ENCODE measurements around the gene SURF4.
"Not testable (repeated sequence)": the region's sequence is repeated elsewhere in the genome, so short reads cannot be mapped to it uniquely, and the experiment has no call there.

The SURF4 gene

GRCh38 chr9:133349965-133350616 is 25.8 kb downstream of the SURF4 start:
- no peak for DNase-seq

- DNase-seq = no peak
These were observed 26.9 kb downstream of the SURF4 start for GRCh38 chr9:133348718-133349573.

DNA sequence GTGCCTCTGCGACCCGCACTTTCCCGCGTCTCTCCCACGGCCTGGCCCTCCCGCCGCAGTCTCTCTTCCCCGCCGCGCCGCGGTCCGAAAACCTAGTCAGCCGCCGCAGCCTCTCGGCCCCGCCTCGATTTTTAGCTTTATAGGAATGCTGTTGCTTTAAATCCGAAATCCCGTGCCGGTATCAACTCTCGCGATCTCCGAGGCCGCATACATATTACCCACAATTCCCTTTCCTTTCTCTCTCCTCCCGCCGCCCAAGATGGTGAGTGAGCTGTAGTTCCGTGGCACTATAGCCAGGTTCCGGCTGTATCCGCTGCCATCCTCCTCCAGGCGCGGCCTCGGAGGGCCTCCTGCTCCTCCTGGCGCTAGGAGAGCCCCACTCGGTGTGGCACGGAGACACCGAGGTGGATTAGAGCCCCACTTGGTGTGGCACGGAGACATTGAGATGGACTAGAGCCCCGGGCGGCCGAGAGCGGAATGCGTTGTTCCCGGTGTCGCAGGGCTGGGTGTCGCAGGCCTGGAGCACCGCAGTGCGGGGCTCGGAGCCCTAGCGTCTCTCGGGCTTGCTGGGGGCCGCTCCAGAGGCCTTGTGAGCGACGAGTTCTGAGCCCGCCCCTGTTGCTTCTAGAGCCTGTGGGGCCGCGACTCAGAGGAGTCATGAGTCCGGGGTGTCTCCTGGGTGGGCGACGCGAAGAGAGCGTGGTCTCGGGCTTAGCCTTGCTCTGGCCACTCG is 27.7 kb downstream of the SURF4 start, which contains the start of the genes MED22 and RPL7A:
TSS of gene MED22 (minus strand) at position 147 of the 733 bp plus-strand sequence. CDS start 1,469 bp downstream, outside the sequence.
TSS of gene RPL7A (plus strand) at position 234 of the 733 bp plus-strand sequence. CDS start at position 260, 26 bp downstream.
- DNase-seq = peak; percentile 99

GRCh38 chr9:133347515-133347984 is 28.3 kb downstream of the SURF4 start:
- DNase-seq = peak; percentile 69

DNA sequence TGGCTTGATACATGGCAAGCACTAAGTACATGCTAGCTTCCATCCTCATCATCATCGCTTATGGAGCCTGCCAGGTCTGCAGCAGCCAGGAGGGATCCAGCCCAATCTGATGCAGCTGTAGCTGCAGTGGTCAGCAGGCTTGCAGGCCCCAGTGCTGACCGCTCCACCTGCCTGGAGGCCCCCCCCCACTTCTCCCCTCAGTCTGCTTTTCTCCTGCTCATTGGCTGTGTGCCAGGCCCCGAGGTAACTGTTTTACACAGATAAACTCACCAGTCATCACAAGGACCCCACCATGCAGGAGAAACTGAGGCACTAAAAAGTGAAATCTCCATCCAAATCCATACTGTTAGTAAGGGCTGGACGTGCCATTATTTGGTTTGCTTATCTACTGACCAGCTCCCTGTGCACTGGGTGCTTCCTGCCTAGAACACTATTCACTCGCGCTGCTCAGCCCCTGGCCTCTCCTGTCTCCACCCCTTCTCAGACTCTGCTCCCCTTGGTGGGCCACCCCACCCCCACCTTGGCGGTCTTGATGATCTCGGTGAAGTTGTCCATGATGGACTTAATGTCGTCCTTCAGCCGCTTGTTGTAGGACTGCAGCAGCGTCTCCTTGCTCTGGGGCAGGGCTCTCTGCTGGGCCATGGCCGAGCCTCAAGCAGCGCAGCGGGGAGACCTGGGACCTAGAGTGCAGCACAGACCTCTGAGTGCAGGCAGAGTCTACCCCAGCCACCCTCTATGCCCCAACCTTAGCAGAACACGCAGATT is 29.7 kb downstream of the SURF4 start:
- no peak for DNase-seq

DNA sequence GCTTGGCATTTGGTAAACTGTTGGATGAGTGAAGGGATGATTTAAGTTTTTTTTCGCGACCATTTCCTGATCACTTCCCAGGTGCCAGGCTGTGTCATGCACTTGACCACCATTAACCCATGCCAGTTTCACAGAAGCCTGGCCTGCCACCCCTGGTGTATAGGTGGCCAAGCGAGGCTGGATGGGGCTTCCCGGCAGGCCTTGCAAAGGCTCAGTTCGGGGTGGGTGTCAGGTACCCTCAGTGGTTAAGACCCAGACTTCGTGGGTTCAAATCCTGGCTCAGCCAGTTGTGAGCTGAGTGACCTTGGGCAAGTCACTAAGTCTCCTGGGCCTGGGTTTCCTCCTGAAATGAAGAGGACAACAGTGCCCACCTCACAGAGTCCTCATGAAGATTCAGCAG is 30.3 kb downstream of the SURF4 start:
- no peak for DNase-seq

- no peak for DNase-seq
These were observed 30.9 kb downstream of the SURF4 start for GRCh38 chr9:133344979-133345378.

DNA sequence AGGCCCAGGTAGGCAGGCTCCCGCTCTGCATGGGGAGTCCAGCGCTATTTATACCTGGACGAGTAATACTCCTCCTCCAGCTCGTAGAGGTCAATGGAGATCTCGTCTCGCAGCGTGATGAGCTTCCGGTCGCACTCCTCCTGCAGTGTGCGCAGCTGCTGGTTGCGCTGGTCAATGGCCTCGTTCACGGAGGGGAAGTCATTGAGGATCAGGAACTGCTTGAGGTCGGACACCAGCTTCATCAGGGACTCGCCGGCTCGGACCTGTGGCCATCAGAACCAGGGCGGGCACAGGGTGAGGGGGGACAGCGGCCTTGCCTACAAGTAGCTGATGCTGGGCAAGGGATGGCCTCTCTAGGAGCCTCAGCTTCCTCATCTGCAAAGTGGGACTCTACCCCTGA is 31.8 kb downstream of the SURF4 start:
- no peak for DNase-seq

- DNase-seq = no peak
These were observed 33.3 kb downstream of the SURF4 start for GRCh38 chr9:133342570-133342969.

GRCh38 chr9:133342069-133342406 is 33.8 kb downstream of the SURF4 start:
- no peak for DNase-seq

DNA sequence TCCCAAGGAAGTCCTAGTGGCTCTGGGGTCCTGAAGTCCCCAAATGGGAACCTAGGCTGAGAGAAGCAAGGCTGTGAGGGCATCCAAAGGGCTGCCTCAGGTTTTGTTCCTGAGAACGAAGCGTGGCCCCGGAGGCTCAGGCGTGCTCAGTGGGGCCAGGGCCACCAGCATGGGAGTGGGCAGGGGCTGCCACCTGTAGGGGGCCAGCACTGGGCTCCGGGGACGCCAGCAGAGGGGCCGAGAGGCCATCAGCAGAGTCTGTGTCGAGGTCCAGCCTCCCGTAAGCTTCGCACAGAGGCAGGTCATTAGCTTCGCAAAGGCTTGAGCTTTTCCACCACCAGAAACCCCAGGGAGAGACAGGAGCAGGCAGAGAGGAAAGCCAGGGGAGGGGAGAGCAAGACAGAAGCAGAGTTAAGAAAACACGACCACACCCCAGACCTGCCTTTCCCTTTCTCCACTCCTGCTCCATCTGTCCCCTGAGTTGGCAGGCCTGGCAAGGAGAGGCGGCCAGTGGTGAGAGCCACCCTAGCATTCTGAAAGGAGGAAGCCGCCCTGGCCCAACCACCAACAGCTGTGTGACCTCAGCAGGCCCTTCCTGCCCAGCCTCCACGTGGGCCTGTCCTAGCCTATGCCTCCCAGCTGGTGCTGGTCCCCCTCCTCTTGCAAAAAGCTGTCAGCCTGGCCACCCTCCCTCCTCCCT is 34.3 kb downstream of the SURF4 start:
- no peak for DNase-seq

GRCh38 chr9:133340916-133341315 is 34.9 kb downstream of the SURF4 start:
- DNase-seq = no peak

GRCh38 chr9:133340256-133340655 is 35.6 kb downstream of the SURF4 start:
- DNase-seq = no peak

GRCh38 chr9:133339641-133340040 is 36.2 kb downstream of the SURF4 start:
- DNase-seq = no peak

DNA sequence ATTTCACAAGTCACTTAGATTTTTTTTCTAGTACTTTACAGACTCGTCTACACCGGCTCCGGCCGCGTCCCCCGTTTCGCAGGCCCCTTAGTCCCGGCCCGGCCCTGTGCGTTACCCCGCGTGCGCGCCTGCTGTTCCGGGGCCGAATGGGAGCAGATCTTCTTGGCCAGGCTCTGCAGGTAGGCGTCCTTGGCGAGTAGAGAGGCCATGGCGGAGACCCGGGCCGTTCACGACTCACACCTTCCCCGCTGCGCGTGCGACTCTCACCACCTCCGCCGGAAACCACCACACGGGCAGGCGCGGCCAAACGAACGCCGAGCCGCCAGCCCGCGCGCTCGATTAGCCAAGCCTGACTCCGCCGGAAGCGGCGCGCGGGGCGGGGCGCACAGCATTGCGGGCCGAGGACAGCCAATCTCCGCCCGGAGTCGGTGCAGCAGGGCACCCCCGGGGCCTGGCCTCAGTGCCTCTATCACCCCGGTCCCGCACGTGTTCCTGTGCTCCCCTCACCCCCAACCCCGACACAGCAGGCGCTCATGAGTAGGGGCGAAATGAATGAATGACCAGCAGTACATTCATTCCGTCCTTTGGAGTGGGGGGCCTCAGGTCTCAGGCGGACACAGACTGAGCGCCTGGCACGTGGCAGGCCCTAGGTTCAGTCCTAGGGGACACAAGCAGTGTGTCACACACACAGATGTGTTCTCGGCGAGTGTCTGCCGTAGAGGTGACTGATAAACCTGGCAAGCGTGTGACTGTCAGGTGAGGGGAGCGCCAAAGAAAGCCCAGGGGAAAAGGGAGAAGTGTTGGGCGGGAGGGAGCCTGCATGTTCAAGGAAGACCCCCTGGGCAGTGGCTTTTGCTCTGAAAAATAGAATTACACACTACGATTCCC is 39.7 kb downstream of the SURF4 start, which contains the start of gene SURF6:
TSS of gene SURF6 (minus strand) at position 265 of the 888 bp plus-strand sequence. CDS start at position 209, 56 bp downstream.
- peak; percentile 97 for DNase-seq

DNA sequence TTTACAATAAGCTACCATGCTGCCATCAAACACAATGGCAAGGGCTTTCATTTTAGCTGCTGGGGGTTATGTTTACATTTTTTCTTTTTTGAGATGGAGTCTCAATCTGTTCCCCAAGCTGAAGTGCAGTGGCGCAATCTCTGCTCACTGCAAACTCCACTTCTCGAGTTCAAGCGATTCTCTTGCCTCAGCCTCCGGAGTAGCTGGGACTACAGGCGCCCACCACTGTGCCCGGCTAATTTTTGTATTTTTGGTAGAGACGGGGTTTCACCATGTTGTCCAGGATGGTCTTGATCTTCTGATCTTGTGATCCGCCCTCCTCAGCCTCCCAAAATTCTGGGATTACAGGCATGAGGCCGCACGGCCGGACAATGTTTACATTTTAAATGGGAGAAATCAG is 41.0 kb downstream of the SURF4 start:
- not testable (repeated sequence) for DNase-seq

DNA sequence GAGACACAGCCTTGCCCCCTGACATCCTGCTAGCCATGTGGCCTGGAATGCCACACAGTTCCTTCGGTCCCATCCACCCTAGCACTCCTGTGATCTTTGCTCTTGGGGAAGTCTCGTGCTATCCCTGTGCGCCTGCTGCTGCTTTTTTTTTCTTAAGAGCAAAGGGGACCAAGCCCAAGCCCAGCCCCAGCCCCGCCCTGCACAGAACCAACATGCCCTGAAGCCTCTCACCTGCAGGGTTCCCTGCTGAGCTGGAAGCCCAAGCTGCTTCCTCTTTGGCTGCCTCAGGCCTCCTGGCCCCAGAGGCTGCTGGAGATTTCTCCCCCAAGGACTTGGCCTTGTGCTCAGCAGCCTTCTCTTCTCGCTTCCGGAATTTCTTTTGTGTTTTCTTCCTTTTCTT is 41.7 kb downstream of the SURF4 start:
- no peak for DNase-seq

DNA sequence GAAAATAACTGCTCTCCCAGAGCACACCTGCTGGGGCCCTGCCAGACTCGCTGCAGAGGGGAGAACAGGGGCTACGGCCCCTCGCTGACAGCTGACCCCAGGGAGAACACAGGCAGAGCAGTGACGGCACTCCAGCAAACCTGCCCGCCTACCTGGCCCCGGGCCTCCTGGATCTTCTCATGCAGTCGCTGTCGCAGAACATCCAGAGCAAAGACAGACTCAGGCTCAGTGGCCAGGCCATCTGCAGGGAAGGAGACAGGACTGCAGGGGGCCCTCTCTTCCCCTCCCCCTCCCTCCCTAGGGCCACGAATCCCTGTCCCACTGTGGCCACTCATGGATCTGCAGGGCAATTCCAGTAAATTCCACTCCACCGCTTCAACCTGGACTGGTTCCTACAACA is 42.3 kb downstream of the SURF4 start:
- DNase-seq = no peak

GRCh38 chr9:133333011-133333410 is 42.8 kb downstream of the SURF4 start:
- no peak for DNase-seq

- DNase-seq = no peak
These were observed 43.5 kb downstream of the SURF4 start for GRCh38 chr9:133332381-133332730.
